ENCODE data around the gene LGALS1.
A peak's percentile ranks its signal among the peaks of the same experiment; 100 is the strongest.

LGALS1 gene

DNA sequence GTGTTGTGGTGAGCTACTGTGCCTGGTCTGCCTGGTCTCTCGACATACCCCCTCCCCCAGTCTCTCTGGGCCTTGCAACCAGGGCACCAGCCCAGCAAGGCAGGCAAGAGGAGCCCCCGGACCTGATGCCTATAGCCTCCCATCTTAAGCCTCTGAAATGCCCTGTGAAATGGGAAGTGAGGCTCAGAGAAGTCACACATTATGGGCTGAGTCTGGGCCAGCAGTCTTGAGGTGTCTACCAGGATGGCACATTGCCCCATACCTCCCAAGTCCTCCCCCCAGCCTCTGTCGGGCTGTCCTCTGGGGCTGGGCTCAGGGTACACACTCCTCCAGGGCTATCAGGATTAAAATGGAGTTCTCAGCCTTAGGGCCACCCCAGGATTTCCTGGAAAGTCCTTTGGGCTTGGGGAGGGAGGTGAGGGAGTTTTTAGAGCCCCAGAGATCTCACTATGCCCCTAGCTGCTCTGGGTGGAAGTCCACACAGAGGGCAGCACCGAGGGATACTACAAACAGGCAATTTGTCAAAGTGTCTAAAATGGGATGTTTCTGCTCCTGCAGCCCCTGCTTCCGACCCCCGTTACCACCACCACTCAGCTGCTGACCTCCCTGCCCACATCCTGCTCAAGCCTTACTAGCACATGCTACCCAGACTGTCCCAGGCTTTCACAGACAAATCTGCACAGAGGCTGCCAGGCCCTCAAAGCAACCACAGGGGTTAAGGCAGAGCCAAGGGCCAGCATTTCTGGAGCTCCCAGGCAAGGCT, 39.1 kb upstream of the LGALS1 start:
- H3K36me3 ChIP-seq (replicated peaks): peaks cover 1% of the 10 kb centered on the region
- TF ChIP-seq, protein P1, sequence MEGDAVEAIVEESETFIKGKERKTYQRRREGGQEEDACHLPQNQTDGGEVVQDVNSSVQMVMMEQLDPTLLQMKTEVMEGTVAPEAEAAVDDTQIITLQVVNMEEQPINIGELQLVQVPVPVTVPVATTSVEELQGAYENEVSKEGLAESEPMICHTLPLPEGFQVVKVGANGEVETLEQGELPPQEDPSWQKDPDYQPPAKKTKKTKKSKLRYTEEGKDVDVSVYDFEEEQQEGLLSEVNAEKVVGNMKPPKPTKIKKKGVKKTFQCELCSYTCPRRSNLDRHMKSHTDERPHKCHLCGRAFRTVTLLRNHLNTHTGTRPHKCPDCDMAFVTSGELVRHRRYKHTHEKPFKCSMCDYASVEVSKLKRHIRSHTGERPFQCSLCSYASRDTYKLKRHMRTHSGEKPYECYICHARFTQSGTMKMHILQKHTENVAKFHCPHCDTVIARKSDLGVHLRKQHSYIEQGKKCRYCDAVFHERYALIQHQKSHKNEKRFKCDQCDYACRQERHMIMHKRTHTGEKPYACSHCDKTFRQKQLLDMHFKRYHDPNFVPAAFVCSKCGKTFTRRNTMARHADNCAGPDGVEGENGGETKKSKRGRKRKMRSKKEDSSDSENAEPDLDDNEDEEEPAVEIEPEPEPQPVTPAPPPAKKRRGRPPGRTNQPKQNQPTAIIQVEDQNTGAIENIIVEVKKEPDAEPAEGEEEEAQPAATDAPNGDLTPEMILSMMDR (IDR thresholded peaks at IDR 0.05; ENCODE audit: low read depth, low read length, missing control alignments): peak; percentile 72
- in situ Hi-C loops (cut with HindIII; ENCODE audit: low pct_ligation_motif_present, low sequenced_read_pairs): no loop called here
- no peak overlapping the region for H3K4me3 ChIP-seq (ENCODE audit: low read depth, low read length)
- peak; percentile 52 for DNase-seq
- no peaks in the 10 kb centered on the region for H3K27me3 ChIP-seq (replicated peaks)
- no peak overlapping the region for H3K27ac ChIP-seq

DNA sequence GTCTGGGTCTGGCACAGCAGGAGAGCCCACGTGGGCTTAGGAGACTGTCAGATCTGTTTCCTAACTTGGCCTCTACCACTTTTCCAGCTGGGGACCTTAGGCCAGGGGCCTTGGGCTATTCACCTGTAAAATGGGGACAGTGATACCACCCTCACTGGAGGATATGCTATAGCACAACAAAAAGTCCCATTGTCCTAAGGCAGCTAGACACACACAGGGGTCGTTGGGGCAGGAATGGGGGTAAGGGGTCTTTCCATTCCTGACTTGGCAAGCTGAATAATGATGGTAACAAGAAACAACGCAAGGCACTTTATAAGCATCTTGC, 38.5 kb upstream of the LGALS1 start:
- in situ Hi-C loops (cut with HindIII; ENCODE audit: low pct_ligation_motif_present, low sequenced_read_pairs): no loop called here
- TF ChIP-seq, protein P1 (IDR thresholded peaks at IDR 0.05; ENCODE audit: low read depth, low read length, missing control alignments): no peak
- Histone ChIP-seq H3K36me3 (replicated peaks) (peaks cover 3% of the 10 kb centered on the region), H3K27ac (no peak overlapping the region), H3K4me3 (ENCODE audit: low read depth, low read length) (no peak overlapping the region), H3K27me3 (replicated peaks) (no peaks in the 10 kb centered on the region)
- DNase-seq: no peak

DNA sequence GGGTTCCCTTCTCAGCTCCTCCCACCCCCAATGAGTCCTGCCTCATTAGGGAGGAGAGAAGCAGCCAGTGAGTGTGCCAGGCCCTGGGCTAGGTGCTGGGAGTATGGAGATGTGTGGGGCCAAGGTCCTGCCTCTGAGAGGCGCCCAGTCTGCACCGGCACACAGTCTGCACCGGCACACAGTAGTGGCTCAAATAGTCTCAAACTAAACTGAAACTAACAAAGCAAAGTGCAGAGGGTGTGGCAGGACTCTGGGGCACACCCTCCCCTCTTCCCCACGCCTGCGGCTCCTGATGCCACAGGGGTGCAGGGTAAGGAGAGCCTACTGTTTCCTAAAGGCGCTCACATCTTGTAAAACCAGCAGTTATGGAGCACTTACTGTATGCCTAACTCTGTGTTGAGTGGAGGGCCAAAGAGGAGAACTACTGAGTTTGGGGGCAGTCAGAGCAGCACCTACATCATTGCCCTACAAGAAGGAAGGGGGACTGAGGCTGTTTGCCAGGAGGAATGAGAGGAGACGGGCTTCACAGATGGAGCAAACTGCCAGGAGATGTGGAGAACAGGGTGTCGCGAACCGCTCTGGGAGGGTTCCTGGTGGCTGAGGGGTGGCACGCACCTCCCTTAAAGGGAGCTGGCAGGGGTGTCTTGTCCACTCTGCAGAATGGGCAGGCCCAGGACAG, 36.9 kb upstream of the LGALS1 start:
- no peaks in the 10 kb centered on the region for H3K27me3 ChIP-seq (replicated peaks)
- no peak overlapping the region for H3K27ac ChIP-seq
- peak overlapping the region; percentile 70 for H3K4me3 ChIP-seq (ENCODE audit: low read depth, low read length)
- H3K36me3 ChIP-seq (replicated peaks): peaks cover 8% of the 10 kb centered on the region
- in situ Hi-C loops (cut with HindIII; ENCODE audit: low pct_ligation_motif_present, low sequenced_read_pairs): no loop called here
- TF ChIP-seq, protein P1 (IDR thresholded peaks at IDR 0.05; ENCODE audit: low read depth, low read length, missing control alignments): no peak
- DNase-seq: no peak

DNA sequence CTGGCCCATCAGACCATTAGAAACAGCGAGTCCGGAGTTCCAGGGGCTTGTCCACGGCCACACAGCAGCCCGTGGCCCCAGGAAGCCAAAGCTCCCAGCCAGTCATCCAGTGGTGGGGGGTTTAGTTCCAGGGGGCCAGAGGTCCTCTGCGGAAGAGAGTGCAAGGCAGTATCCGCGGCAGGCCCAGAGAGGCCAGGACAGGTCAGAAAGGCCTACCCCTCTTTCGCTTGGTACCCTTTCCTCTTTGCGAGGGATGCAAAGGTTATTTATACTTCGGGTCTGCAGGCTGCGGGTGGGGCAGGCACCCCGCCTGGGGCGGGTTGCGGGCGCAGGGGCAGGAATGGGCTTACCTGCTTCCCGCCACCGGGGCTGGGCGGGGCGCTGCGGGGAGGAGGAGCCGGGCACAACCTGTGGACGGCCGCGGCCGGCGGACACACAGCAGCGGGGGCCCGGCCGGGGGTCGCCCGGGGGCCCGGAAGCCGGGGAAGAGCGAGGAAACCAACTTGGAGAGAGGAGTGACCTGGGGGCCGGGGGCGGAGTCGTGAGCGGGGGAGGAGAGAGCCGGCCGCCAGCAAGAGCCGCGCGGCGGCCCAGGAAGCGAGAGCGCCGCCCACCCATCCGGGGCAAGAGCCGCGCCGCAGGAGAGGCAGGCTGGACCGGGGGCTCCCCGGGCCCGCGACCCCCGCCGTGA, 36.2 kb upstream of the LGALS1 start, which contains the start of gene SH3BP1:
TSS of gene SH3BP1 (plus strand) at position 600 of the 691 bp plus-strand sequence. CDS start 119 bp downstream, outside the sequence.
- TF ChIP-seq, protein P1 (IDR thresholded peaks at IDR 0.05; ENCODE audit: low read depth, low read length, missing control alignments): no peak
- DNase-seq: no peak
- in situ Hi-C loops (cut with HindIII; ENCODE audit: low pct_ligation_motif_present, low sequenced_read_pairs): no loop called here
- Histone ChIP-seq H3K27me3 (replicated peaks) (no peaks in the 10 kb centered on the region), H3K36me3 (replicated peaks) (peaks cover 14% of the 10 kb centered on the region), H3K27ac (no peak within 1 kb of the TSS), H3K4me3 (ENCODE audit: low read depth, low read length) (peak within 1 kb of the TSS; percentile 70)

DNA sequence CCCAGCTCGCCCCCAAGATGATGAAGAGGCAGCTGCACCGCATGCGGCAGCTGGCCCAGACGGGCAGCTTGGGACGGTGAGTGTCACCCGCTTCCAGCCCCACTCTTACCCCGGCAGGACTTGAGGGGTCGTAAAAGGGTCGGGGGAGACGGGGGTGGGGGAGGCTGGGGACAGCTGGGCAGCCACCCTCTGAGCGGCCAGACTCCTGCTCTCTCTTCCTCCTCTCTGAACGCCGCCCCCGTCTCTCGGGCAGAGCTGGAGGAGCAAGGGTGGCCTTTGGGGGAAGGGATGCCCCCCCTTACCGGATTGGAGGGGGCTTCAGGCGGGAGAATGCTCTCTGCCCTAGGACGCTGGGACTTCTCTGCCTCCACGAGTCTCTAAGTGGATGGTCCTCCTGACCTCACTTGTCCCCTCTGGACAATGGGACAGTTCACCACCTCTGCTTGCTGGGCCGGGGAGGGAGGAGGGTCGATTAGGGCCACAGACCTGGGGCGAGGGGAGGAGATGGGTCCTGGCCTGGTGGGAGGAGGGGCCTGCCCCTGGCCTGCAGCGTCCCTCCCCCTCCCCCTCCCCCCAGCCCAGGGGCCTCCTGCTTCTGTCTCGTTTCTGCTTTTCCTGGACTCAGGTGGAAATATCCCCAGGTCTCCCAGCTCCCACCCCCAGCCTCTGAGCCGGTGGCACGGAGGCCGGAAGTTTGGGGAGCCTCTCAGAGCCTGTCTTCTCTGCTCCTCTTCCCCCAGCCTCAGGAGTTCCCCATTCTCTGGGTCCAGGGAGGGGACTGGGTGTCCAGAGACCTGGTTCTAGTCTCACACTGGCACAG, 35.5 kb upstream of the LGALS1 start:
- Histone ChIP-seq H3K4me3 (ENCODE audit: low read depth, low read length) (peak overlapping the region; percentile 70), H3K27me3 (replicated peaks) (no peaks in the 10 kb centered on the region), H3K27ac (no peak overlapping the region), H3K36me3 (replicated peaks) (peaks cover 21% of the 10 kb centered on the region)
- no peak for DNase-seq
- in situ Hi-C loops (cut with HindIII; ENCODE audit: low pct_ligation_motif_present, low sequenced_read_pairs): no loop called here
- TF ChIP-seq, protein P1 (IDR thresholded peaks at IDR 0.05; ENCODE audit: low read depth, low read length, missing control alignments): no peak
